MM.1S (cell line): ENCODE results near the gene SPC25.

Experiments used
- EZH2 ChIP-seq: fragments of 300-600 bp; sonication (generic); optimal IDR thresholded peaks from 2 replicates; pipeline ENCODE3; 2017; ENCODE audit warnings: low read depth, mild to moderate bottlenecking, antibody characterized with exemption, low read length, mixed read lengths
- TF ChIP-seq, protein P1 (sequence below): fragments of 300-600 bp; sonication (generic); IDR thresholded peaks from 2 replicates; pipeline ENCODE4 v1.5.1; 2016; ENCODE audit warnings: antibody characterized with exemption, low read length, mixed read lengths

DNA sequence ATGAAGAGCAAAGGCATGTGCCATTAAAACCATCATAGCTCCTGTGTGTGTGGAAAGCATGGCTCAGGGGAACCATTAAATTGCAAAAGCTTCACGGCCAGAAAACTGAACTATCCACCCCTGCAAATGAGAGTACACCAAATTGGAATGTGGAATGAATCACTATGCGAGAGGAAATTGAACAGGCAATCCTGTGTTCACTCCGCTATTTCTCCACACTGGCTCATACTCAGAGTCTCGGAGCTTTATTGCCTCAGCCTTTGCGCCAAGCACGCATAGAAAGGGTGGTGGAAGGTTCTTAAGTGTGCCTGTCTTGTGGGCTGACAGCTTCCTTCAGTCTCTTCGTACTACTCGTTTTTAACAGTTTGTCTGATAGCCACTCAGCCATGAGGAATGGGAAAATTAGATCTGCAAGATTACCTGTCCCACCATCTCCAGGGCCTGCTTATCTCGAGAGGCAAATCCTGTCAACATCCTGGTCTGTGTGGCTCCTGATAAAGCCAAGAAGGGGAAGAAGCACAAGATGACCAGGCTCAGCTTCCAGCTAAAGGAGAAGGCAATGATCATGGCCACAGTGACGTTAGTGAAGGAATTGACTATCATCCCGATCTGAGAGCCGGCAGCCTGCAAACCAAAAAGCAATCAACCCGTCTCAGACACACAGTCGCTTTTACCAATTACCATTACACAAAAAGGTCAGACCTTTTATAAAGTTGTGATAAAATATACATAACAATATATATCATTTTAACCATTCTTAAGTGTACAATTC is 45.8 kb upstream of the SPC25 start:
- TF ChIP-seq, protein P1, sequence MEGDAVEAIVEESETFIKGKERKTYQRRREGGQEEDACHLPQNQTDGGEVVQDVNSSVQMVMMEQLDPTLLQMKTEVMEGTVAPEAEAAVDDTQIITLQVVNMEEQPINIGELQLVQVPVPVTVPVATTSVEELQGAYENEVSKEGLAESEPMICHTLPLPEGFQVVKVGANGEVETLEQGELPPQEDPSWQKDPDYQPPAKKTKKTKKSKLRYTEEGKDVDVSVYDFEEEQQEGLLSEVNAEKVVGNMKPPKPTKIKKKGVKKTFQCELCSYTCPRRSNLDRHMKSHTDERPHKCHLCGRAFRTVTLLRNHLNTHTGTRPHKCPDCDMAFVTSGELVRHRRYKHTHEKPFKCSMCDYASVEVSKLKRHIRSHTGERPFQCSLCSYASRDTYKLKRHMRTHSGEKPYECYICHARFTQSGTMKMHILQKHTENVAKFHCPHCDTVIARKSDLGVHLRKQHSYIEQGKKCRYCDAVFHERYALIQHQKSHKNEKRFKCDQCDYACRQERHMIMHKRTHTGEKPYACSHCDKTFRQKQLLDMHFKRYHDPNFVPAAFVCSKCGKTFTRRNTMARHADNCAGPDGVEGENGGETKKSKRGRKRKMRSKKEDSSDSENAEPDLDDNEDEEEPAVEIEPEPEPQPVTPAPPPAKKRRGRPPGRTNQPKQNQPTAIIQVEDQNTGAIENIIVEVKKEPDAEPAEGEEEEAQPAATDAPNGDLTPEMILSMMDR: no peak
- TF ChIP-seq EZH2: no peak
